GM21423 (cell line): ENCODE measurements around the gene CBARP.

Experiments
- ATAC-seq: cut with Tn5 transposase; IDR thresholded peaks from one replicate; pipeline ENCODE4 v1.9.1; 2021; ENCODE audit warnings: mild to moderate bottlenecking, moderate library complexity; ENCODE audit not compliant: unreplicated experiment

CBARP gene

DNA sequence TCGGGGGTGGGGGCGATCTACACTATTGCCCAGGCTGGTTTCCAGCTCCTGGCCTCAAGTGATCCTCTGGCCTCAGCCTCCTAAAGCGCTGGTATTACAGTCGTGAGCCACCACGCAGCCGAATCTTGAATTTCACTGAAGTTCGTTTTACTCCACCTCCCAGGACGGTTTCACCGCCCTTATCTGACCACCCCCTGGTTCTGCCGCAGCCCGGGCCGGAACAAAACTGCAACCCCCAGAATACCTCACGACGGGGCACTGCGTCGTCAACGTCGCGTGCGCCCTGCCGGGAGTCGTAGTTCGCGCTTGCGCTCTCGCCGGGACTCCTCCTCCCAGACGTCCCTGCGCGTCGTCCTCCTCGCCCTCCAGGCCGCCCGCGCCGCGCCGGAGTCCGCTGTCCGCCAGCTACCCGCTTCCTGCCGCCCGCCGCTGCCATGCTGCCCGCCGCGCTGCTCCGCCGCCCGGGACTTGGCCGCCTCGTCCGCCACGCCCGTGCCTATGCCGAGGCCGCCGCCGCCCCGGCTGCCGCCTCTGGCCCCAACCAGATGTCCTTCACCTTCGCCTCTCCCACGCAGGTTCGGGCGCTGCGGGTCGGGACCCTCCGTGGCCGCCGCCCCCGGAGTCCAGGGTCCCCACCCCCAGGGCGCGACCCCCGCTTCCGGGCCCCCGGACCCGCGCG lies 3.8 kb upstream of the CBARP start, which contains the start of gene ATP5F1D:
Gene ATP5F1D (plus strand): TSS at position 335 of the 679 bp plus-strand sequence. CDS start 100 bp downstream, at position 435.
- peak; percentile 51 for ATAC-seq

DNA sequence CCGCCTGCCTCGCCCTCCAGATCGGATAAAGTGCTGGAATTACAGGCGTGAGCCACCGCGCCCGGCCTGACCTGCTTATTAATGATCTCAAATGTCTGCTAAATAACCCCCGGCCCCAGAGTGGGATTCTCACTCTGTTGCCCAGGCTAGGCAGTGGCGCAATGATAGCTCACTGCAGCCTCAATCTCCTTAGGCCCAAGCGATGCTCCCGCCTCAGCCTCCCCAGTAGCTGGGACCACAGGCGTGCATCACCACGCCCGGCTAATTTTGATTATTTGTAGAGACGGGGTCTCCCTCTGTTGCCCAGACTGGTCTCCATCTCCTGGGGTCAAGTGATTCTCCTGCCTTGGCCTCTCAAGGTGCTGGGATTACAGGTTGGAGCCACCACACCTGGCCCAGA lies 3.1 kb upstream of the CBARP start:
- ATAC-seq: no peak

DNA sequence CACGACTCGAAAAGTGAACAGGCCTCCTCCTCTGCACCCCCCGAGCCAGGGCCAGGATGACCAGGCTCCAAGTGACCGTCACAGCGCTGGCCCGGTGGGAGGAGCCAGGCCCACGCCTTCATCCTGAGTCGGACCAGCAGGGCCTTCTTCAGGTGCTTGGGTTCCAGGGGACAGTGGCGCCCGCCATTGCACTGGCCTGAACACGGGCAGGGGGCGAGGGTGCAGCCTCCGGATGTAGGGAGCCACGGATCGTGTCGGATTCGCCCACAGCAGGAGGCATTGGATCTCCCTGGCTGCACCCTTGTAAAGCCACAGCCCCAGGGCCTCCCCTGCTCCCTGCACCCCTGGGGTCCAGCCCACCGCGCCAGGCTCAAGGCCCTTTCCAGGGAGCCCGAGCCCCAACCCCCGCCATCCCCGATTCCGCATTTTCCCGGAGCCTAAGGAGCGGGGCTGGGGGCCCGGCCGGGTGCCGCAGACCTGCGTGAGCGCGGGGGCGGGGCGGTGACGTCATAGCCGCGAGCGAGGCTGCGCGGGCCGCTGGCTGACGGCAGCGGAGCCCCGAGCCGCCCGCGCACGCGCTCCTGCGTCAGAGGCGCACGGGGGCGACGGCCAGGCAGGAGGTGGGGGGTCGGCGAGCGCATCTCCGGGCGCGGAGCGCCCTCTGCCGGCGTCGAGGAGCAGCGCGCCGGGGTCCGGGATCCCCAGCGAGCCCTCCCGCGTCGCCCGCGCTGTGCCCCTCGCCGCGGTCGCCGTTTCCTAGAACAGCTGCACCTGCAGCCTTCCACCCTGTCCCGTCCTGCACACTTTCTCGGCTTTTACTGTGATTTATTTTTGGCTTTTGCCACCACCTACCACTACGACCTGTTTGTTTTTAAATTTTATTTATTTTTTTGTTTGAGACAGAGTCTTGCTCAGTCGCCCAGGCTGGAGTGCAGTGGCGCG lies 2.3 kb upstream of the CBARP start:
- peak; percentile 35 for ATAC-seq

DNA sequence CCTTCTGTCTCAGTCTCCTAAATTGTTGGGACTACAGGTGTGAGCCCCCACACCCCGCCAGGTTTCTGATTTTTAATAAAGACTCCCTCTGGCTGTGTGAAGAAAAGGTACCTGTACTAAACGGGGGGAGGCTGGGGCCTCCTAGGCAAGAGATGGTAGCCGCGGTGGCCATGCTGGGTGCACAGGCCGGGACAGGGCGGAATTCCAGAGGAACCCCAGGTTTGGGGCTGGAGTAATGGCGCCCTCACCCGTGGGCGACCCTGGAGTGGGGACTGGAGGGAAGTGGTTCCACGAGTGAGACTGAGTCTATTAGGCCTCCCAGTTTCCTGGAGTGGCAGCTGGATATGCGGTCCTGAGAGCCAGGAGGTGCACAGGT lies 1.6 kb upstream of the CBARP start:
- no peak for ATAC-seq

DNA sequence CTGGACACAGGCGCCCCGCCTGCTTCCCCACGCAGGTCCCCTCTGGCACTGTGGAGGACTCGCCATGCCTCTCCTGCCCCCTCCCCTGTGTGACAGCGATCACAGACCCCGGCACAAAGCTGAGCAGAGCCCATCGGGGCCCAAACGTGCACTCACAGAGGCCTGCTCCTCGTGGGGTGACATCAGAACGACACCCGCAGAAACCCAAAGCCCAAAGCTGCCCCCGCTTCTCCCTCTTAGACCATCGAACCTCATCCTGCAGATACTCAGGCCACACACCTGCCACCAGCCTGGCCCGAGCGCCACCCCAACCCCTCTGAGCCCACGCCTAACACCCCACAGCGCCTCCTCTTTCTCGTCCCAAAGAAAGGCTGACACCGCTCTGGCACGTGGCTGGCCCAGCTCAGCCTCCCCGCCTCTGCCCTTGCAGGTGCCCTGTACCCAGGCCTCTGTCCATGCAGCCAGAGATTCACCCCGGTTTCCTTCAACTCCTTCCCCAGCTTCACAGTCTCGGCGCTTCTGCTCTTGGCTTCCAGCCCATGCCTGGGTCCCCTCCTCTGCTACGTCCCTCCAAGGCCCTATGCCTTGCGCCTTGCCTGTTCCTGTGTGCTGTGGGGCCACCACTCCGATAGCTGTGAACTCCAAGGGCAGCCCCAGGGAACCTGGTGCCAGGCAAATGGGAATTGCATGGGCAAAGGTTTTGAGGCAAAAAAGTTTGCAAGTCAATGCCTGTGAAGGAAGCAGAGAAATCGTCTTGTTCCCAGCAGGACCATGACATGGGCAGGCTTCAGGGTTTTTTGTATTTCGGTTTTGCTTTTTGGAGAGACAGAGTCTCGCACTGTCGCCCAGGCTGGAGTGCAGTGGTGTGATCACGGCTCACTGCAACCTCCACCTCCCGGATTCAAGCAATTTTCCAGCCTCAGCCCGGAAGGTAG lies 831 bp upstream of the CBARP start:
- ATAC-seq: no peak

DNA sequence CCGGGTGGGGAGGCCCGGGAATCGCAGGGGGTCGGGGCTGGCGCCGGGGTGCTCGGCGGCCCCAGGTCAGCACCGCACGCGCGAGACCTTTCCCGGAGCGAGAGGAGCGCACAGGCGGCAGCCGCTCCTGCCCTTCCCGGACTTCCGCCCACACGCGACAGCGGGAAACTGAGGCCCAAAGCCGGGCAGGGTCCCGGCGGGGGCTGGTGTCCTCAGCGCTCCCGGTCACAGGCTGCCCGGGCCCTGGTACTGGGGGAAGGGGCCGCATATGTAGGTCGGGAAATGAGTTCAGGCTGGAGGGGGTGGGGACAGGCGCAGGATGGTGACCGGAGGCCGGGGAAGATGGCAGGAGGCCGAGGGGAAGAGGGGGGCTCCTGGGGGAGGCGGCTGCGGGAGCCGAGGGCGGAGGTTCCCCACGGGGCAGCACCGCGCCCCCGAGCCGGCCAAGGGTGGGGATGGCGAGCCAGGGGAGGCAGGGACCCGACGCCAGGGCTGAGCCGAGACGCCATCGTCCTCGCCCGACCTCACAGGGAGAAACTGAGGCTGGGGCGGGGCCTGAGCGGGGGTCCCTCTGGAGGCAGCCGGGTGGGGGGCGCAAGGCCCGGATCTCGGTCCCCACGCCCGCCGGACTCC lies 662 bp downstream of the CBARP start:
- no peak for ATAC-seq

DNA sequence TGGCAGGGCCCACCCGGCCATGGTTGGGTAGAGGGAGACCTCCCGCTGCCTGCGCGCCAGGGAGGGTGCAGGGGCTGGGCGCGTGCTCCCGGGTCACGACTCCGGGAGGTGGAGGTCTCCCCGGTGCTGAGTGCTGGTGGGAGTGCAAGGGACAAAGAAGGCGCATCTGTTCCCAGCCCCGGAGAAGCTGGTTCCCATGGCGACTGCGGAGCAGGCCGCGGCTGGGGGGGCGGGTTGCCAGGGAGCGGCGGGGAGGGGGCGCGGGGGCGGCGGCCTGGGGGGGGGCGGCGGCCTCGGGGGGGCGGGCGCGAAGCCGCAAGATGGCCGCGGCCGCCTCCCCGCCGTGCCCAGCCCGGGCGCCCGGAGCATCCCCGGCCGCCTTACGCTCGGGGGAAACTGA lies 1.2 kb downstream of the CBARP start:
- no peak for ATAC-seq

DNA sequence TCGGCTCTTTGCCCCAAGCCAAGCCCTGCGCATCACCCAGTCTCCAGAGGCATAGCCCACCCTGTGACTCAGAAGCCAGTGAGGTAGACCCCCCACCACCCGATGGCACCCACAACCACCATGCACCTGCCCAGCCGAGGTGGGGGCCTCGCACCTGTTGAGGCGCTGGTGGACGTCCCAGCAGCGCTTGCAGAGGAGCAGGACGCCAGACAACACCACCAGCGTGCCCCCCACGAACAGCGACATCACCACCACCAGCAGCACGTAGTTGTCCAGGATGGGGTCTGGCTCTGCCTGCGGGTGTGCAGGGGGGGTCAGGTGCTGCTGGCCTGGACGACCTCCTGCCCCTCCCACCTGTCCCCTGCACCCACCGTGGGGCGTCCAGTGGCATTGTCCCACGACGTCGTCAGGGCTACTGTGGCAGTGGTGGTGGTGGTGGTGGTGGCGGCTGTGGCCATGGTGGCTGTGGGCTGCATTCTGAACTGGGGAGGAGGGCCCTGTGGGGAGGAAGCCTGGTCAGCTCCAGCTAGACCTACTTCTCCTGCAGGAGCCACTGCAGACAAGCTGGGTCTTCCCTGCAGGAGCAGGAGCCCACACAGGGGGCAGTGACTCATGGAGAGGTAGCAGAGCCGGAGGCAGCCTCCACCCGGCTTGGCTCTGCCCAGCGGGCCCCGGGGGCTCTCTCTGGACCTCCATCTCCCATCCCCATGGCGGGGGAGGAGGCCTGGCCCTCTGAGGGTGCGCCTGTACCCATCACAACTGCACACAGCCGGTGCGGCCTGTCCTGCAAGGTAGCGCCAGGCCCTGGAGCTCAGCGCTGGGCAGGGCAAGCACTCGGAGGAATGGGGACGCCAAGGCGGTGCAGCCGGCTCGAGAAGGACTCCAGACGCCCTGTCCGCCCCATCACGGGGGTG lies 1.9 kb downstream of the CBARP start:
- no peak for ATAC-seq

DNA sequence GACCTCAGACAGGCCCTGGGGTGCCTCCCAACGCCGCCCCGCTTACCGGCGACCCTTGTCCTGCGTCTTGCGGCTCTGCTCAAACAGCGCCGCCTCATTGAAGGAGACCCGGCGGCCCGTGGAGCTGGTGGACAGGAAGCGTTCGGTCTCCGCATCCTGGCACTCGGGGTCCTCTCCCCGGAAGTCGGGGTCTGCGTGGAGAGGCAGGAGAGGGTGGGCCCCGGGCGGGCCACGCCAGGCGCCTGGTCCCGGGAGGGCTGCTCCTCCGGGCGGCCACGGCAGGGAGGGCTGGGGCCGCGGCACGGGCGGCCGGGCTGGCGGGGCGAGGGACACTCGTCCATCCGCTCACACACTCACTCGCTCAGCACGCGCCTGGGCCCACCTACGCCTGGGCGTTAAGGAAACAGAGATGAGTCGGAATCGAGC lies 2.8 kb downstream of the CBARP start:
- no peak for ATAC-seq

DNA sequence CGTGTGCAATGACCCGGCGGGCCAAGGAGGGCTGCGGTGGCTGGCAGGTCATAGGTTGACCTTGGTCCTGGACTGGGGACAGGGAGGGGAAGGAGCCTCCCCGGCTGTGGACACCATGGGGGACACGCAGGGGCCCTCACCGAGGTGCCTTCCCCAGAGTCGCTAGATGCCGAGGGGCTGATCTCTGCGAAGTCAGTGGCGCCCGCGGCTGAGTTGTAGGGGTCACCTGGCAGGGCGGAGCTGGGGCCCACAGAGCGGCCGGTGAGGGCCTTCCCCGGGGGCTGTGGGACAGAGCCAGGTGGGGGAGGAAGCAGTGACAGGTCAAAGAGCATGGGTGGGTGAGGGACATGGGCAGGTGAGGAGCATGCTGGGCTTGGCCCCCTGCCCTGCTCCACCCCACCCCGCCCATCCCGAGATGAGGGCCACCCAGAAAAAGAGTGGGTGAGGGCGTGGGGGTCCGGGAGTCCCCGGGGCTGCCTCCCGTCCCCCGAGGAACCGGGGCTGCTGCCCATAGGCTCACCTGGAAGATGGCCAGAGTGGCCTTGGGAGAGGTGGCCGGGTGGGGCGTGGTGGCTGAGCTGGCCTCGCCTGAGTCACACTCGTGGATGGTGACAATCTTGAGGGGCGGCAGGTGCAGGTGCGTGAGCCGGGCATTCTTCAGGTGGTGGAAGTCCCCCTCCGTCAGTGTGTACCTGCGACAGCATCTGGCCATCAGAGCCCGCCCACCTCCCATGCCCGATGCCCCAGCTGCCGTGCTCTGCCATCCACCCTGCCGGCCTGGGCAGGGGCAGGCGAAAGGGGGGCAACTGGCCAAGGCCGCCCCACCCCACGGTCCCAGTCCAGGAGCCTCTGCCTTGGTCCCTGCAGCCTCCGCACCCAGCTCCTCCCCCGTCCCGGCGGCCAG lies 3.5 kb downstream of the CBARP start:
- ATAC-seq: no peak

DNA sequence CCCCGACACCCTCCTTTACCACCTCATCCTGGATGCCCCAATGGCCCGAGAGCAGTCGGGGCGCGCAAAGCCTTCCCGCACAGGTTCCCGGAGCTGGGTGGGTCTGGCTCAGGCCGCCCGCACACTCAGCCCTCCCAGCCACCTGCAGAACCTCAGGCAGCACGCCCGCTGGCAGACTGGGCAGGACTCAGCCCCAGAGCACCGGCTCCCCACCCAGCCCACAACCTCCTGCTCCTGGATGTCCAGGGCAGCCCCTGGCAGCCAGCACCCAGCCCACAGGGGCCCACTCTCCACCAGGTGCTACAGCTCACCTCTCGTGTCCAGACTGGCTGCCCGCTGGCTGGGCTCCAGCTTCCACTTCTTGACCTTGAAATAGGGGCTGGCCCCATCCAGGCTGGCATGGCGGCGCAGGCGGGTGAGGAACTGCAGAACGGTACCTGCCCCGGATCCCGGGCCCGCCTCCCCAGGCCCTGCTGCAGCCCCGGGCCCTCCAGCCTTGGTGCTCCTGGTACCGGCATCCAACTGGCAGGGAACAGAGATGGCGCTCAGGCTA lies 4.6 kb downstream of the CBARP start:
- ATAC-seq: no peak

DNA sequence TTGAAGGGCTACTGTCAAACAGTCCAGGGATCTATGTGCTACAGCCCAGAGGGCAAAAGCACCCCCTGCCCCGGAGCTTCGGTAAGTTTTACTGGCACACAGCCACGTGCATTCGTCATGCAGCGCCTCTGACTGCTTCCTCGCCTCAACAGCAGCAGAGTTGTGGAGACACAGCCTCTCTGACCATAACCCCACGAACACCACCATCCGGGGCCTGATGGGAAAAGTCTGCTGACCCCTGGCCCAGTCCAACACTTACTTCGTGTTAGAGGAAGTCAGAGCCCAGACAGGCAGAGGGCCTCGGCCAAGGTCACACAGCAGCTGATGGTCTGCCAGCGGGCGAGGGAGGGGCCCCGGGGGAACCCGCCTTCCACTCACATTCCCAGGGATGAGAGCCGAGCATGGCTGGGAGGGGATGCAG lies 5.1 kb downstream of the CBARP start:
- ATAC-seq: no peak

DNA sequence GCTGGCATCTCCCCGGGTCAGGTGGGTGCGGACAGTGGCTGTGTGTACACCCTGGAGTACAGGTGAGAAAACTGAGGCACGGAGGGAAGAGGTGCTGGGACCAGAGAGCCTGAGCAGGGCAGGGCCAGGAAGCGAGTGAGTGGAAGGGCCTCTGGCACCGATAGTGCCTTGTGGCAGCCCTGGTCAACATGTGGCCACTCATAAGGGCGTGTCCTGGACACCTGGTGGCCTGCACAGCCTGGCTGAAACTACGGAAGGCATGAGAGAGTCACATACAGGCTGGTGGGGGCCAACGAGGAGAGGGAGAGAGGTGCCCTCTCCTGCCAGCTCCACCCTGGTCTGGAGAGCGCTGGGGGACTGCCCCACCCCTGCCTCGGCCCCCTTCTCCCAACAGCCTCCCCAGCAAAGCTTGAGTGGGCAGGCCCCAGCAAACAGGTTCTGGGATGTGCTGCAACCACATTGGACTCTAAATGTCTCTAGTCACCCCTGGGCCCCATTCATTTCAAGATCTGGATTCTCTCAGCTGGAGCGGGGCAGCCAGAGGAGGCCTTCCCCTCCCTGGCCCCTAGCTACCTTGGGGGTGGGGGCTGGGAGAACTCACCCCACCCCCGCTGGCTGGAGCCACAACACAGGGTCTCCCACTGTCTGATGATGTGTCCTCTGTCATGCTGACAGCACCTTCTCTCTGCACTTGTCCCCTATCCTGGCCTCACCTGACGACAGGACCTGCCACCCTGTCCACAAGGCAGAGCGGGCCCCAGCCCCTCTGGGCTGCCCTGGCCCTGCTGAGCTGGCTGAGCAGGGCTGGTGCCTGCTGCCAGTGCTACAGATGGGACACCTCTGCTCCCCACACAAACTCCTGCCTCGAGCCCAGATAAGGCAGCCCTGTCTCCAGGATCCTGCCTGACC lies 5.8 kb downstream of the CBARP start:
- ATAC-seq: no peak

DNA sequence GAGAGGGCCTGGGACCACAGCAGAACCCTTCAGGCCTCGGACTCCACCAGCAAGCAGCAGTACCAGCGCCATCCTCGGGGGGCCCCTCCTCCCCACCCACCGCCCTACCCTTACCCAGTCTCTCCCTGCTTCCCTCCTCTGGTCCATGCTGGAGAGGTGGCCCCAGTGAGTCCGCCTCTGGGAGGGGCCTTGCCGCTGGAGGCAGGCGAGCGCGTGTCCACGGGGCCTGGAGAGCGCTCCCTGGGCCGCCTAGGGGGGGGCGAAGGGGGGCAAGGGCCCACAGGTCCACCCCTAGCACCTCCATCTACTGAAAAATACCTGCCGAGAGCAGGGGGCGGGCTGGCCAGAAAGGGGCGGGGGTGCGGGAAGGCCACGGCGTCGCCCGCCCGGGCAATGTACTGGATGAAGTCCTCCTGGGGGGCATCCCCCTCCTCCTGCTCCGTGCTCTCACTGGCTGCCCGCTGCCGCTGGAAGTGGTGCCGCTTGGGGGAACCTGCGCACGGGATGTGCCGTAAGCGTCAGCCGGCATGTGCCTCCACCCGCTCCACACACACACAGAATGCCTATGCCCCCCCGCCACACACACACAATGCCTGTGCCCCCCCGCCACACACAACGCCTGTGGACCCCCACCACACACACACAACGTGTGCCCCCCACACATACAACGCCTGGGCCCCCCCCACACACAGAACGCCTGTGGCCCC lies 6.9 kb downstream of the CBARP start:
- no peak for ATAC-seq

DNA sequence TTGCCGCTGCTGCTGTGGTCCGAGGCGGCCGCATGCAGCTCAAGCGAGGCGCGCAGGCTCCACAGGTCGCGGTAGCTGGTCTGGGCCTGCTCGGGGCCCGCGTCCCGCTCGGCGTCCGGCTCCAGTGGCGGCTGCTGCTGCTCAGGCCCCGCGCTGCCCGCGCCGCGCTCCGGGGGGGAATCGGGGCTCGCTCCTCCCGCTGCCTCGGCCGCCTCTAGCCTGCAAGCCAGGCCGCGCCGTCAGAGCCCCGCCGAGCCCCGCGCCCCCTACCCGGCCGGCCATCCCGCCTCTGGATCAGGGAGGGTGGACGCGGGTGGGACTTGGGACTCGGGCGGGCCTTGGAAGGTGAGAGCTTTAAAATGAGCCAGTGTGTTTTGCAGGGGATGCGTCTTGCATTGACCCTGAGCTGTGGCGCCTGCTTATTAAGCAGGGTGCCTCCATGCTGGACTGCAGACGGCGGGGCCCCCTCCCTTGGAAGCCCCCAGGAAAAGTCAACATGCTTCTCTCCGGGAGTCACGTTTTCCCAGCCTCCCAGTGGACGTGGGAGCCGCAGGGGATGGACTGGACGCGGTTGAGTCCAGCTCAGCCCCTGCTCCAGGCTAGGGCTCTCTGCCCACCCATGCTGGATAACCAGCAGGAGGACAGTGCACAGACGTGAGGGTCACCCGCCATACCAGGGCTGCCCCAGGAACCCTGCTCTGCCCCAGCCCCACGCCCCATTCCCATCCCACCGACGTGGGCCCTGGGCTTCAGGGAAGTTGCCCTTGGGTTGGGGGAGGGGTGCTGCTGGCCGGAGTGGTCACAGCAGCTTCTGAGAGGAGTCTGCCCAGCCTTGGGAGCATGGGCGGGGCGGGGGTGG lies 7.7 kb downstream of the CBARP start:
- ATAC-seq: no peak
